Right lobe of liver (tissue), 4 donors: Measurements from ENCODE around the gene PIK3R5.

Source experiments
- CTCF ChIP-seq, 4 donors: fragments of 200-600 bp in 3 of 4; fragments of 450-650 bp in 1 of 4; IDR thresholded peaks; one replicate each; pipeline versions ENCODE4 v1.5.1 to v1.8.0; 2016 to 2022; ENCODE audit warnings: antibody characterized with exemption in 4 of 4, mild to moderate bottlenecking in 2 of 4
- POLR2A ChIP-seq: fragments of 450-650 bp; IDR thresholded peaks from one replicate; pipeline ENCODE4 v1.6.1; 2017; ENCODE audit warnings: antibody characterized with exemption, mild to moderate bottlenecking
- donor health status: DM: no; HTN: no; CAD: no.
- donor health status: DM: no; HTN: no; CAD: no.
- donor health status: DM: no; HTN: yes; CAD: no.

- TF ChIP-seq CTCF (IDR thresholded peaks at IDR 0.05), result peak; percentile 62 to 84 (median 82)
- no peak for TF ChIP-seq POLR2A
Observed at GRCh38 chr17:8991514-8992285, 26.2 kb upstream of the PIK3R5 start.
